GM18868 (cell line): ENCODE measurements around the gene STRN.
"Not testable (repeated sequence)": the region's sequence is repeated elsewhere in the genome, so short reads cannot be mapped to it uniquely, and the experiment has no call there.

ENCODE experiments used
- ATAC-seq: cut with Tn5 transposase; IDR thresholded peaks from one replicate; pipeline ENCODE4 v1.9.1; 2021; ENCODE audit warnings: mild to moderate bottlenecking, moderate library complexity; ENCODE audit not compliant: unreplicated experiment

STRN gene

GRCh38 chr2:36966370-36967235 lies at the start of gene STRN:
STRN (minus strand) TSS chr2:36966536; CDS start chr2:36966463, 73 bp downstream.
- ATAC-seq = peak; percentile 97

- ATAC-seq = peak; percentile 20
These were observed 46.9 kb upstream of the STRN start for GRCh38 chr2:37013315-37013641.

GRCh38 chr2:37011130-37011529 lies 44.8 kb upstream of the STRN start:
- peak; percentile 44 for ATAC-seq

- peak; percentile 99 for ATAC-seq
These were observed 39.0 kb upstream of the STRN start for GRCh38 chr2:37005118-37005868.

- no peak for ATAC-seq
These were observed 34.7 kb upstream of the STRN start for GRCh38 chr2:37000988-37001556.

- ATAC-seq = no peak
These were observed 34.0 kb upstream of the STRN start for GRCh38 chr2:37000318-37000717.

- not testable (repeated sequence) for ATAC-seq
These were observed 33.1 kb upstream of the STRN start for GRCh38 chr2:36999416-36999815.

GRCh38 chr2:36993841-36994620 lies 27.7 kb upstream of the STRN start:
- ATAC-seq = no peak

GRCh38 chr2:36988008-36988407 lies 21.7 kb upstream of the STRN start:
- ATAC-seq = no peak

GRCh38 chr2:36982467-36982866 lies 16.1 kb upstream of the STRN start:
- ATAC-seq = no peak

- ATAC-seq = no peak
These were observed 15.6 kb upstream of the STRN start for GRCh38 chr2:36981911-36982310.

GRCh38 chr2:36979007-36979406 lies 12.7 kb upstream of the STRN start:
- ATAC-seq = not testable (repeated sequence)

GRCh38 chr2:36976065-36976464 lies 9.7 kb upstream of the STRN start:
- ATAC-seq = no peak

- no peak for ATAC-seq
These were observed 9.0 kb upstream of the STRN start for GRCh38 chr2:36975306-36975705.

- ATAC-seq = no peak
These were observed 7.0 kb upstream of the STRN start for GRCh38 chr2:36973320-36973719.

- no peak for ATAC-seq
These were observed 5.7 kb upstream of the STRN start for GRCh38 chr2:36971990-36972389.

GRCh38 chr2:36967236-36967876 lies 1.0 kb upstream of the STRN start:
- ATAC-seq = no peak

- peak; percentile 28 for ATAC-seq
These were observed 476 bp downstream of the STRN start for GRCh38 chr2:36965751-36966369.

GRCh38 chr2:36965206-36965605 lies 1.1 kb downstream of the STRN start:
- ATAC-seq = no peak

GRCh38 chr2:36964496-36965058 lies 1.8 kb downstream of the STRN start:
- ATAC-seq = no peak
